Transverse colon (tissue), 4 donors: ENCODE results near the gene OR7A17. TPM values are rescaled to one million over a fixed set of nuclear protein-coding genes. Genes with fewer than 3 reads are reported as not detected.

Experiments used
- DNase-seq: peaks from one replicate; pipeline ENCODE4 v3.0.0-alpha.2; 2019
- H3K27ac ChIP-seq, 4 donors: fragments of 200-600 bp; sonication (generic); 2 replicates each; pipeline ENCODE4 v1.5.1; 2016 to 2018; ENCODE audit warnings: inconsistent platforms in 4 of 4
- H3K27me3 ChIP-seq: fragments of 200-600 bp; sonication (generic); 2 replicates; pipeline ENCODE4 v1.5.1; 2017; ENCODE audit warnings: inconsistent platforms
- H3K36me3 ChIP-seq, 4 donors: fragments of 200-600 bp; sonication (generic); 2 replicates each; pipeline ENCODE4 v1.5.1; 2017 to 2019; ENCODE audit warnings: inconsistent platforms in 4 of 4
- H3K4me1 ChIP-seq, 4 donors: fragments of 200-600 bp; sonication (generic); 2 replicates each; pipeline ENCODE4 v1.5.1; 2017 to 2020; ENCODE audit warnings: inconsistent platforms in 4 of 4
- H3K4me3 ChIP-seq, 4 donors: fragments of 200-600 bp; sonication (generic); 1 replicate in 1 of 4; 2 replicates in 3 of 4; pipeline versions ENCODE4 v1.5.1 to v1.6.1; 2017 to 2019; ENCODE audit warnings: inconsistent platforms in 4 of 4
- H3K9me3 ChIP-seq, 2 donors: fragments of 200-600 bp; sonication (generic); 2 replicates each; pipeline ENCODE4 v1.5.1; 2017 to 2019; ENCODE audit warnings: inconsistent platforms in 2 of 2
- EP300 ChIP-seq: sonication (generic); formaldehyde crosslinking; IDR thresholded peaks from one replicate; pipeline ENCODE4 v1.6.1; 2017; ENCODE audit warnings: antibody characterized with exemption, low read depth
- POLR2A ChIP-seq: fragments of 450-650 bp; IDR thresholded peaks from one replicate; pipeline ENCODE4 v1.6.1; 2016; ENCODE audit warnings: antibody characterized with exemption, mild to moderate bottlenecking, moderate library complexity
- POLR2AphosphoS5 ChIP-seq, 3 donors: sonication (generic); formaldehyde crosslinking; IDR thresholded peaks; one replicate each; pipeline ENCODE4 v1.6.1; 2016; ENCODE audit warnings: antibody characterized with exemption in 3 of 3
- WGBS, 2 donors: methylation state at CpG; one replicate each; pipeline ENCODE4 v1.1.5; 2018; ENCODE audit warnings: low coverage in 1 of 2; 5-methylcytosine and 5-hydroxymethylcytosine counted together
- in situ Hi-C, 4 donors: fragments of 200-750 bp; cut with MboI; loops; one replicate each; pipeline versions ENCODE4 v1.15.0 to v1.15.1; 2017; ENCODE audit warnings: low sequenced_read_pairs in 3 of 4, low pct_ligation_motif_present in 1 of 4, low pct_unique_long_range_greater_than_20kb in 1 of 4
- intact Hi-C: fragments of 100-400 bp; cut with DNase I; formaldehyde crosslinking; loops from one replicate; pipeline ENCODE4 v1.15.1; 2023; ENCODE audit warnings: low total_unique reads
- total RNA-seq, 4 donors: library from RNA; depleted of rRNA; stranded (reverse); fragments of >200 nt; gene quantifications; one replicate each; pipeline ENCODE4 v1.1.0, GENCODE V29; 2016
- TF ChIP-seq, protein P1 (sequence below), 5 experiments: fragments of 200-600 bp in 3 of 5; fragments of 450-650 bp in 2 of 5; sonication (generic) in 3 of 5; IDR thresholded peaks; 1 replicate in 2 of 5; 2 replicates in 3 of 5; pipeline ENCODE4 v1.5.1; 2016 to 2017; ENCODE audit warnings: antibody characterized with exemption in 5 of 5, inconsistent platforms in 3 of 5, mild to moderate bottlenecking in 2 of 5, moderate library complexity in 1 of 5

Gene OR7A17
- total RNA-seq, 4 donors from 2014 or later, result not detected

DNA sequence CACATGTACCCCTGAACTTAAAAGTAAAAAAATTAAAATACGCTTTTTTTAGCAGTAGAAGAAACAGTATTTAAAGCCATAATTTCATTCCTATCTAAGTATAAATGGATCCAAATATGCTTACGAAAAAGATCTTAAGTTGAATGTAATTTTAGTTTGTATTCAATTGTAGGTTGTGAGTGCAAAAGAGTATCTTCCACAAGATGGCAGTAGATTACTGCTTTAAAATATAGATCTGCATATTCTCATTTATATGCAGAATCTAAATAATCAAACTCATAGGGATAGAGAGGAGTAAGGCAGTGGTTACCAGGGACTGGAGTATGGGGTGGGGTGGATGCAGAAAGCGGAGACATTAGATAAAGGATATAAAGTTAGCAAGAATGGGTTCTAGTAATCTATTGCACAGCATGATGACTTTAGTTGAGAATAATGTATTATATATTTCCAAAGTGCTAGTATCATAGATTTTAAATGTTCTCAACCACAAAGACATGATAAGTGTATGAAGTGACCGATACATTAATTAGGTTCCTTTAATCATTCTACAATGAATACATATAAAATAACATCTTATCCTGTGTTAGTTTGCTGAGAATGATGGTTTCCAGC lies 14.2 kb downstream of the OR7A17 start:
- Histone ChIP-seq H3K4me3 (no peak overlapping the region), H3K36me3 (no peaks in the 10 kb centered on the region), H3K27me3 (peaks cover 11% of the 10 kb centered on the region), H3K27ac (no peak overlapping the region), H3K4me1 (no peaks in the 10 kb centered on the region), H3K9me3 (no peaks in the 10 kb centered on the region)
- in situ Hi-C loops, result no loop called here
- no peak for DNase-seq
- TF ChIP-seq, protein P1, sequence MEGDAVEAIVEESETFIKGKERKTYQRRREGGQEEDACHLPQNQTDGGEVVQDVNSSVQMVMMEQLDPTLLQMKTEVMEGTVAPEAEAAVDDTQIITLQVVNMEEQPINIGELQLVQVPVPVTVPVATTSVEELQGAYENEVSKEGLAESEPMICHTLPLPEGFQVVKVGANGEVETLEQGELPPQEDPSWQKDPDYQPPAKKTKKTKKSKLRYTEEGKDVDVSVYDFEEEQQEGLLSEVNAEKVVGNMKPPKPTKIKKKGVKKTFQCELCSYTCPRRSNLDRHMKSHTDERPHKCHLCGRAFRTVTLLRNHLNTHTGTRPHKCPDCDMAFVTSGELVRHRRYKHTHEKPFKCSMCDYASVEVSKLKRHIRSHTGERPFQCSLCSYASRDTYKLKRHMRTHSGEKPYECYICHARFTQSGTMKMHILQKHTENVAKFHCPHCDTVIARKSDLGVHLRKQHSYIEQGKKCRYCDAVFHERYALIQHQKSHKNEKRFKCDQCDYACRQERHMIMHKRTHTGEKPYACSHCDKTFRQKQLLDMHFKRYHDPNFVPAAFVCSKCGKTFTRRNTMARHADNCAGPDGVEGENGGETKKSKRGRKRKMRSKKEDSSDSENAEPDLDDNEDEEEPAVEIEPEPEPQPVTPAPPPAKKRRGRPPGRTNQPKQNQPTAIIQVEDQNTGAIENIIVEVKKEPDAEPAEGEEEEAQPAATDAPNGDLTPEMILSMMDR (IDR thresholded peaks at IDR 0.05), result peak in 4 of 5 experiments; percentile 16 to 33 (median 23)
- no peak for TF ChIP-seq POLR2AphosphoS5 (IDR thresholded peaks at IDR 0.05)
- intact Hi-C loops, result no loop called here
- 61 to 72% methylated on average over 4 of the region's 4 CpGs for WGBS, 2 donors

DNA sequence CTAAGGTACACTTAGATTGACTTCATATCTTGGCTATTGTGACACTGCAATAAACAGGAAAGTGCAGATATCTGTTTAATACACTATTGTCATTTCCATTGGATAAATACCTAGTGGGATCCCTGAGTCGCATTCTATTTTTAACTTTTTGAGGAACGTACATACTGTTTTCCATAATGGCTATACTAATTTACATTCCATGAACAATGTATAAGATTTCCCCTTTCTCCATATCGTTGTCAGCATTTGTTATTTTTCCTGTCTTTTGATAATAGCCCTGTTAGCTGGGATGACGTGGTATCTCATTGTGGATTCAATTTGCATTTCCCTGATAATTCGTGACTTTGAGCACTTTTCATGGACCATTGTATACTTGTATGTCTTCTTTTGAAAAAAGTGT lies 17.4 kb downstream of the OR7A17 start:
- in situ Hi-C loops (no loop called here), intact Hi-C loops (no loop called here)
- no peak overlapping the region for H3K27ac ChIP-seq
- 73 to 84% methylated on average over 4 to 5 of the region's 5 CpGs for WGBS, 2 donors
- H3K4me1 ChIP-seq, result no peaks in the 10 kb centered on the region
- no peaks in the 10 kb centered on the region for H3K9me3 ChIP-seq
- peaks cover 5% of the 10 kb centered on the region for H3K27me3 ChIP-seq
- DNase-seq, result no peak
- H3K36me3 ChIP-seq, result no peaks in the 10 kb centered on the region
- TF ChIP-seq, protein P1 (IDR thresholded peaks at IDR 0.05), result no peak
- no peak for TF ChIP-seq POLR2A
- no peak for TF ChIP-seq POLR2AphosphoS5 (IDR thresholded peaks at IDR 0.05)
- TF ChIP-seq EP300, result no peak
- H3K4me3 ChIP-seq, result no peak overlapping the region

DNA sequence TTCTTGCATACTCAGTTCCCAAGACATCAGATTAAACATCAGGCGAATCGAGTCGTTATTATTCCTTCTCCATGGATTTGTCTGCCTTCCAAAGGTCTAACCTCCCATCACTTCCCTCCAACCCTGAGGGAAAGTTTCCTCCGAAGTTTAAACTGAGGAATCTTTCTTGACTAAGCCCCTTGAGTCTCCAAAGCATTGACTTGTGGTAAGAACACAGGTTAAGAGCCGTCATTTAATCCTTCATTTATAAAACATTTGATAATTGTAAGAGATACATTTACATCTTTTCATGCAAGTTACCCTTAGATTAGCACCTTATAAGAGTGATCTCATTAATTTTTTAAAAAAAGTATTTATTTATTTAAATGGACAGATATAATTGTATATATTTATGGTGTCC lies 37.1 kb downstream of the OR7A17 start, which contains the start of gene OR7A10:
Gene OR7A10 (minus strand): TSS at position 101 of the 400 bp plus-strand sequence. CDS start 7,045 bp downstream, outside the sequence.
- in situ Hi-C loops, result no loop called here

DNA sequence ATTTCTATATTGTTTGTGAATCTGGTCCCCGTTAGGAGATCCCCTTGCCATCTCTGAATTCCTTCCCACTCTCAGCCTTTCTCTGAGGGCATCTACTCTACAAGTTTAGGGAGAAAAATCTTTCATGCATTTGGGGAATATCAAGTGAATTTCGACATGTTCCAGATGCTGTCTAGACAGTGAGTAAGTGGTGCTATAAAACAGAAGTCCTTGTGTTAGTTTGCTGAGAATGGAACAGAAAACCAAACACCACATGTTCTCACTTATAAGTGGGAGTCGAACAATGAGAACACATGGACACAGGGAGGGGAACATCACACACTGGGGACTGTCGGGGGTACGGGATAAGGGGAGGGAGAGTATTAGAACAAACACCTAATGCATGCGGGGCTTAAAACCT lies 42.4 kb downstream of the OR7A17 start:
- in situ Hi-C loops (no loop called here), intact Hi-C loops (no loop called here)
- Histone ChIP-seq H3K27me3 (peaks cover 10% of the 10 kb centered on the region), H3K9me3 (no peaks in the 10 kb centered on the region), H3K4me3 (no peak overlapping the region), H3K36me3 (no peaks in the 10 kb centered on the region), H3K4me1 (no peaks in the 10 kb centered on the region), H3K27ac (no peak overlapping the region)
- WGBS, 2 donors, result 35 to 56% methylated on average over 3 to 6 of the region's 6 CpGs
- DNase-seq, result no peak
- TF ChIP-seq, protein P1 (IDR thresholded peaks at IDR 0.05), result no peak
- TF ChIP-seq POLR2AphosphoS5 (IDR thresholded peaks at IDR 0.05) (no peak), EP300 (no peak), POLR2A (no peak)

More for the DNA sequence above, 37.1 kb downstream of the OR7A17 start, which contains the start of gene OR7A10:
- intact Hi-C loops, result no loop called here
- WGBS, 2 donors, result 82 to 86% methylated on average over 5 of the region's 5 CpGs
- Histone ChIP-seq H3K27me3 (peaks cover 9% of the 10 kb centered on the region), H3K4me1 (no peaks in the 10 kb centered on the region), H3K4me3 (no peak within 1 kb of the TSS), H3K9me3 (no peaks in the 10 kb centered on the region), H3K36me3 (no peaks in the 10 kb centered on the region), H3K27ac (no peak within 1 kb of the TSS)
- no peak for DNase-seq
- TF ChIP-seq EP300 (no peak), POLR2AphosphoS5 (IDR thresholded peaks at IDR 0.05) (no peak), POLR2A (no peak)
- TF ChIP-seq, protein P1 (IDR thresholded peaks at IDR 0.05), result no peak
